Muscle layer of duodenum (tissue), 2 donors: ENCODE results near the gene MICAL1.

Experiments used
- H3K27ac ChIP-seq: one replicate; pipeline ENCODE4 v1.7.0; 2013; ENCODE audit warnings: mild to moderate bottlenecking, low read length
- H3K27me3 ChIP-seq: one replicate; pipeline ENCODE4 v1.7.0; 2013; ENCODE audit warnings: low read depth, mild to moderate bottlenecking, control low read depth, low read length
- H3K36me3 ChIP-seq, 2 donors: one replicate each; pipeline ENCODE4 v1.7.0; 2013; ENCODE audit warnings: low read length in 2 of 2, control low read depth in 1 of 2, mild to moderate bottlenecking in 1 of 2; ENCODE audit not compliant: insufficient read depth in 2 of 2, control insufficient read depth in 1 of 2
- H3K4me1 ChIP-seq, 2 donors: one replicate each; pipeline ENCODE4 v1.7.0; 2013; ENCODE audit warnings: low read length in 2 of 2, mild to moderate bottlenecking in 2 of 2, control low read depth in 1 of 2, moderate library complexity in 1 of 2; ENCODE audit not compliant: insufficient read depth in 2 of 2, control insufficient read depth in 1 of 2
- H3K4me3 ChIP-seq, 2 donors: one replicate each; pipeline ENCODE4 v1.7.0; 2013; ENCODE audit warnings: low read length in 2 of 2, low read depth in 1 of 2, mild to moderate bottlenecking in 1 of 2
- H3K9me3 ChIP-seq, 2 donors: one replicate each; pipeline ENCODE4 v1.7.0; 2013; ENCODE audit warnings: low read length in 2 of 2, control low read depth in 1 of 2, mild to moderate bottlenecking in 1 of 2; ENCODE audit not compliant: control insufficient read depth in 1 of 2
- donor health status: healthy.

Gene MICAL1

GRCh38 chr6:109486068-109486467 is 30.5 kb upstream of the MICAL1 start:
- Histone ChIP-seq H3K4me3 (no peak overlapping the region), H3K4me1 (peaks cover 4 to 14% of the 10 kb centered on the region in 2 donors), H3K27ac (no peak overlapping the region), H3K27me3 (no peaks in the 10 kb centered on the region), H3K9me3 (no peaks in the 10 kb centered on the region), H3K36me3 (peaks cover 4 to 8% of the 10 kb centered on the region in 2 donors)

GRCh38 chr6:109485266-109485935 is 29.8 kb upstream of the MICAL1 start:
- Histone ChIP-seq H3K9me3 (no peaks in the 10 kb centered on the region), H3K36me3 (peaks cover 9% of the 10 kb centered on the region in 2 donors), H3K27me3 (no peaks in the 10 kb centered on the region), H3K27ac (no peak overlapping the region), H3K4me1 (peaks cover 9 to 20% of the 10 kb centered on the region in 2 donors), H3K4me3 (no peak overlapping the region)

- peaks cover 12 to 33% of the 10 kb centered on the region in 2 donors for H3K4me1 ChIP-seq
- H3K36me3 ChIP-seq = peaks cover 9% of the 10 kb centered on the region in 2 donors
- H3K9me3 ChIP-seq = no peaks in the 10 kb centered on the region
- H3K4me3 ChIP-seq = peak overlapping the region in 1 of 2 donors; percentile 54
- H3K27me3 ChIP-seq = no peaks in the 10 kb centered on the region
- no peak overlapping the region for H3K27ac ChIP-seq
Measured at GRCh38 chr6:109484122-109484521, 28.6 kb upstream of the MICAL1 start.

- H3K4me1 ChIP-seq = peaks cover 16 to 37% of the 10 kb centered on the region in 2 donors
- peak overlapping the region; percentile 17 for H3K27ac ChIP-seq
- no peaks in the 10 kb centered on the region for H3K9me3 ChIP-seq
- H3K36me3 ChIP-seq = peaks cover 9% of the 10 kb centered on the region in 2 donors
- no peaks in the 10 kb centered on the region for H3K27me3 ChIP-seq
- peak overlapping the region; percentile 49 to 54 for H3K4me3 ChIP-seq
Measured at GRCh38 chr6:109483735-109484057, 28.1 kb upstream of the MICAL1 start.

- Histone ChIP-seq H3K27me3 (no peaks in the 10 kb centered on the region), H3K27ac (peak within 1 kb of the TSS; percentile 37), H3K4me1 (peaks cover 17 to 42% of the 10 kb centered on the region in 2 donors), H3K4me3 (peak within 1 kb of the TSS; percentile 87 to 98), H3K9me3 (no peaks in the 10 kb centered on the region), H3K36me3 (peaks cover 9% of the 10 kb centered on the region in 2 donors)
Measured at GRCh38 chr6:109482905-109483734, 27.5 kb upstream of the MICAL1 start, which contains the start of gene ZBTB24. Gene ZBTB24, minus strand, starts transcription at chr6:109483219. Its CDS starts 1,193 bp downstream, at chr6:109482026.

GRCh38 chr6:109480993-109481480 is 25.5 kb upstream of the MICAL1 start:
- Histone ChIP-seq H3K36me3 (peaks cover 14 to 24% of the 10 kb centered on the region in 2 donors), H3K27ac (no peak overlapping the region), H3K27me3 (no peaks in the 10 kb centered on the region), H3K9me3 (no peaks in the 10 kb centered on the region), H3K4me3 (peak overlapping the region; percentile 7 to 18), H3K4me1 (peaks cover 17 to 51% of the 10 kb centered on the region in 2 donors)

- Histone ChIP-seq H3K9me3 (no peaks in the 10 kb centered on the region), H3K4me1 (peaks cover 17 to 51% of the 10 kb centered on the region in 2 donors), H3K27ac (peak overlapping the region; percentile 33), H3K27me3 (no peaks in the 10 kb centered on the region), H3K4me3 (peak overlapping the region; percentile 24 to 37), H3K36me3 (peaks cover 21 to 39% of the 10 kb centered on the region in 2 donors)
Measured at GRCh38 chr6:109478841-109479624, 23.5 kb upstream of the MICAL1 start.

- H3K9me3 ChIP-seq = no peaks in the 10 kb centered on the region
- no peak overlapping the region for H3K27ac ChIP-seq
- no peaks in the 10 kb centered on the region for H3K27me3 ChIP-seq
- H3K4me1 ChIP-seq = peaks cover 17 to 51% of the 10 kb centered on the region in 2 donors
- H3K36me3 ChIP-seq = peaks cover 24 to 46% of the 10 kb centered on the region in 2 donors
- H3K4me3 ChIP-seq = peak overlapping the region in 1 of 2 donors; percentile 24
Measured at GRCh38 chr6:109478222-109478805, 22.7 kb upstream of the MICAL1 start.

- H3K4me3 ChIP-seq = no peak overlapping the region
- no peaks in the 10 kb centered on the region for H3K27me3 ChIP-seq
- H3K36me3 ChIP-seq = peaks cover 26 to 48% of the 10 kb centered on the region in 2 donors
- H3K4me1 ChIP-seq = peaks cover 17 to 51% of the 10 kb centered on the region in 2 donors
- H3K27ac ChIP-seq = no peak overlapping the region
- no peaks in the 10 kb centered on the region for H3K9me3 ChIP-seq
Measured at GRCh38 chr6:109477725-109478124, 22.2 kb upstream of the MICAL1 start.

- no peak overlapping the region for H3K4me3 ChIP-seq
- H3K27me3 ChIP-seq = no peaks in the 10 kb centered on the region
- H3K9me3 ChIP-seq = no peaks in the 10 kb centered on the region
- H3K36me3 ChIP-seq = peaks cover 30 to 54% of the 10 kb centered on the region in 2 donors
- H3K27ac ChIP-seq = no peak overlapping the region
- H3K4me1 ChIP-seq = peaks cover 17 to 47% of the 10 kb centered on the region in 2 donors
Measured at GRCh38 chr6:109477184-109477583, 21.6 kb upstream of the MICAL1 start.
